GM18498 (cell line): Measurements from ENCODE around the gene EXPH5.
A peak's percentile ranks its signal among the peaks of the same experiment; 100 is the strongest.

Experiments used
- ATAC-seq: cut with Tn5 transposase; IDR thresholded peaks from one replicate; pipeline ENCODE4 v1.9.1; 2021; ENCODE audit warnings: mild to moderate bottlenecking, moderate library complexity; ENCODE audit not compliant: unreplicated experiment

Gene EXPH5

GRCh38 chr11:108562746-108563581, 30.6 kb downstream of the EXPH5 start:
- no peak for ATAC-seq

GRCh38 chr11:108561535-108561991, 32.0 kb downstream of the EXPH5 start:
- ATAC-seq, result no peak

GRCh38 chr11:108559904-108560303, 33.7 kb downstream of the EXPH5 start:
- no peak for ATAC-seq

- no peak for ATAC-seq
Measured at GRCh38 chr11:108559340-108559739, 34.2 kb downstream of the EXPH5 start.

GRCh38 chr11:108558222-108558621, 35.3 kb downstream of the EXPH5 start:
- peak; percentile 80 for ATAC-seq

GRCh38 chr11:108556019-108556418, 37.5 kb downstream of the EXPH5 start:
- no peak for ATAC-seq

- no peak for ATAC-seq
Measured at GRCh38 chr11:108551651-108552462, 41.7 kb downstream of the EXPH5 start.

GRCh38 chr11:108549319-108549885, 44.2 kb downstream of the EXPH5 start:
- no peak for ATAC-seq

- no peak for ATAC-seq
Measured at GRCh38 chr11:108545909-108546501, 47.6 kb downstream of the EXPH5 start.

GRCh38 chr11:108543316-108543964, 50.1 kb downstream of the EXPH5 start:
- no peak for ATAC-seq

- ATAC-seq, result no peak
Measured at GRCh38 chr11:108541531-108541930, 52.0 kb downstream of the EXPH5 start.

- ATAC-seq, result no peak
Measured at GRCh38 chr11:108538502-108538901, 55.1 kb downstream of the EXPH5 start.

- no peak for ATAC-seq
Measured at GRCh38 chr11:108538022-108538424, 55.5 kb downstream of the EXPH5 start.

GRCh38 chr11:108536783-108537182, 56.8 kb downstream of the EXPH5 start:
- no peak for ATAC-seq

GRCh38 chr11:108535384-108535955, 58.1 kb downstream of the EXPH5 start:
- no peak for ATAC-seq

- no peak for ATAC-seq
Measured at GRCh38 chr11:108534274-108534882, 59.2 kb downstream of the EXPH5 start.

- no peak for ATAC-seq
Measured at GRCh38 chr11:108530426-108530825, 63.1 kb downstream of the EXPH5 start.

GRCh38 chr11:108527382-108527781, 66.2 kb downstream of the EXPH5 start:
- no peak for ATAC-seq

- no peak for ATAC-seq
Measured at GRCh38 chr11:108525161-108525560, 68.4 kb downstream of the EXPH5 start.

- ATAC-seq, result no peak
Measured at GRCh38 chr11:108524422-108524821, 69.1 kb downstream of the EXPH5 start.
